Right hindlimb (tissue), 1 donor: ENCODE data around the gene RAPH1.
A peak's percentile ranks its signal among the peaks of the same experiment; 100 is the strongest.
"Not testable (repeated sequence)": the region's sequence is repeated elsewhere in the genome, so short reads cannot be mapped to it uniquely, and the experiment has no call there.

Experiments used
- DNase-seq: peaks from one replicate; pipeline ENCODE4 v3.0.0-alpha.2; 2018

The RAPH1 gene

DNA sequence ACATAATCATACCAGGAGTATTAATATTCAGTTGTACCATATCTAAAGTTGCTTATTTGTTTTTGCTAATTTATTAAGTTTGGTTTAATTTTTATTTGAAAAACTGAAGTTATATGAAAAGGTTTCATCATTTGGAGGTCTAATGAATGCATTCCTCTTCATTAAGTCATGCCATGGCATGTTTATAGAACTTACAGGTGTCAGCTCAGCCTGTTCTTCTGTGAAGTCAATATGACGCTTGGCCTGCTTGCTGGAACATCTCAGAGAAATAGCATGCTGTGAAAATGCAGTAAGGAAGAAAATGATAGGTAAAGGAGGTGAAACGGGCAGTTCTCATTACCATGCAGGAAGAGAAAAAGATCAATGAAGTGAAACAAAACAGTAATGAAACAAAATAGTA is 58.2 kb downstream of the RAPH1 start:
- DNase-seq: no peak

DNA sequence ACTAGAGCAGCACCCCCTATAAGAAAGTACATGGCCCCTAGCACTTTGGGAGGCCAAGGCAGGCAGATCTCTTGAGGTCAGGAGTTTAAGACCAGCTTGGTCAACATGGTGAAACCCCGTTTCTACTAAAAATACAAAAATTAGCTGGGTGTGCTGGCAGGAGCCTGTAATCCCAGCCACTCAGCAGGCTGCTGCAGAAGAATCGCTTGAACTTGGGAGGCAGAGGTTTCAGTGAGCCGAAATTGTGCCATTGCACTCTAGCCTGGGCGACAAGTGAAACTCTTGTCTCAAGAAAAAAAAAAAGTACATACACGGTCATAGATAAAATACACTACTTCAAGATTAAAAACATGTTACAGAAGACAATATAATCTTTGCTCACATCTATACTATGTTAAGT is 63.8 kb downstream of the RAPH1 start:
- no peak for DNase-seq

DNA sequence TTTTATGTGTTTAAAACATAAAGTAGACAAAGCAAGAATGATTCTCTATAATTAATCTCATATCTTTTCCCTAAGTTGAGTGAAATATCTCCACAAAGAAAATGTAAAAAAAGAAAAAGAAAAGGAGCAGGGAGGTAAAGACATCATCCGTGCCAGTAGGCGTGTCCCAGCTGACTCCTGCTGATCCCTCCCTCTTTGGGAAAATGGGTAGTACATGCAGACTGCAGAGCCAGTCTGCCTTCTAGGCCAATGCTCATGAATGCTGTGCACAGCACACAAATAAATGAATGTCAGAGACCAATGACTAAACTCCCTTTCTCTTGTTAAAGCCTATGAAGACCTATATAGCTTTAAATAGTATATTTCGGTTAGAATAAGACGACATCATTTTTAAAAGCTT is 64.7 kb downstream of the RAPH1 start:
- DNase-seq: no peak

DNA sequence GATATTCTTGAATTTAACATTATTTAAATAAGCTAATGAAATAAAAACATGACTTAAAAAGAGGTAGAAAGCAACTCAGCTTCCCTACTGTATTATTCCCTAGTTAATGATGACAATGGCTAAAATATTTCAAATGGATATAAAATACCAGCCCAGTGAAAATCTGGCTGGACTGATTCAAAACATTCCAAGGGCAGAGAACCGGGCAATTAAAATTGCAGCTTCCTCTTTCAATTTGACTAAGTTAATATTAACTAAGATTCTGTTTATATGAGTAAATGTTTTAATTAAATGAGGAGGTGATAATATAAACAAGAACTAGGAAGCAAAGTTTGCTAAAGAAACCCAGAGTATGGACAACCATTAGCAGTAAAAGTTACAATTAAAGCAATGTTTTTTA is 65.6 kb downstream of the RAPH1 start:
- no peak for DNase-seq

DNA sequence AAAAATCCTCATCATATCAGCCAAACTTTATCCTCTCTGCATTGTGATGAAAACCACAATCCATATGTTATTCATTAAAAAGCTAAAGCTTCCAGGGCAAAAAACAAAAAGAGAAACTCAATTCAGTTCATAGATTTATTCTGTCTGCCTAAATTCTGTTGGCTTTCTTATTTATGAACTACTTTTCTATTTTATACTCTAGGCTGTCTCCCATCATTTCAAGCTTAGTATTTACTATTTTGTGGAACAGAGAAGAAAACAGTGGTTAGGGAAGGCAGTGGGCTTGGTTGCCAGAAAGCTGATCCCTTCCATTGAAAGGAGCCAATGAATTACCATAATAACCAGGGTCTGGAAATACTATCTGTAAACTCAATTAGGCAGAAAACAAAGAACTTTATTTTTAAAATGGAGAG is 71.8 kb downstream of the RAPH1 start:
- DNase-seq: peak; percentile 61

DNA sequence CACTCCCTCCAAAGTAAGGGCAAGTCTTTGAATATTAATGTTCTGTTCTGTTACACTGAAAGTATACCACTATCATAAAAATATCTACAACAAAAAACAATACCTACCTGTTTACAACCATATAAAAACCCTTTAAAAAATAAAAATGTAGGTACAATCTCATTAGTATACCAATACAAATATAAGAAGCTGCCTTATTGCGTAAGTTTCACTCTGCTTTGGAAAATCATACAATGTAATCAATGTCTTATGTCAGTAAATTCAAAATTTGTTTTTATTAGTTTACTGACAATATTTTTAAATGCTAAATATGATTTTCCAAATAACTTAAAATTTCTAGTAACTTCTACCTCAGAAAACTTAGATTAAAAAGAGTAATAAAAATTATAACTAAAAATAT is 72.8 kb downstream of the RAPH1 start:
- DNase-seq: no peak

DNA sequence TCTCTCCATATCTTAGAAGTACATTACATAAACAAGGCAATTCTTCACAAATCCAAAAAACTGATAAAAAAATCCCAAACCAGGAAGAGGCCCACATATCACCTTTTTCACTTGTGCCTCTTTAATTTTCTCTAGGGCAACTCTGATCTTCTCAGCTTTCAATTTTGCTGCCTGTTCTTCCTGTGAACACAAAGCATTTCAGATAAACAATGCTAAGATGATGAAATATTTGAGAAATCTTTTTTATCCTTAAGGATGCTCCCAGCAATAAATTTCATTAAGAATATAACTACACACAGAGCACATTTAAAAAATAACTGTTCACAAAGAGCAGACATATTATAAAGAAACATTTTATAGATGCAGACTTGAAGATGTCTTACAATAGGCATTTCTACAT is 73.4 kb downstream of the RAPH1 start:
- DNase-seq: no peak

DNA sequence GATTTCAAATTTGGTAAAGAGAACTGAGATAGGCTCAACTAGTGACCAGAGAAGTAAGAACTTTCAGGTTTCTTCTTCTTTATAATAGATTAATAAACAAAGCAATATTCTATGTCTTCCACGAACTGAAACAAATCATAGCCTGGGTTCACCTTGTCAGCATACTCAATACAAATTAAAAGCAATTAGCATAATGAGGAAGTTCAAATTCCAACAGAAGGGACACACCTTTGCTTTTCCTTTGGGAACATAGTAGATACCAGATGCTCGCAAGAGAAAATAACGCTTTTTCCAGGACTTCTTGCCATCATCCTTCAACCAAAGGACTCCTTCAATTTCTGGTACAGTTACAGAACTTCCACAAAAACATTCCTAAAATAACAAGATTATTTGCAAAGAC is 79.9 kb downstream of the RAPH1 start:
- no peak for DNase-seq

DNA sequence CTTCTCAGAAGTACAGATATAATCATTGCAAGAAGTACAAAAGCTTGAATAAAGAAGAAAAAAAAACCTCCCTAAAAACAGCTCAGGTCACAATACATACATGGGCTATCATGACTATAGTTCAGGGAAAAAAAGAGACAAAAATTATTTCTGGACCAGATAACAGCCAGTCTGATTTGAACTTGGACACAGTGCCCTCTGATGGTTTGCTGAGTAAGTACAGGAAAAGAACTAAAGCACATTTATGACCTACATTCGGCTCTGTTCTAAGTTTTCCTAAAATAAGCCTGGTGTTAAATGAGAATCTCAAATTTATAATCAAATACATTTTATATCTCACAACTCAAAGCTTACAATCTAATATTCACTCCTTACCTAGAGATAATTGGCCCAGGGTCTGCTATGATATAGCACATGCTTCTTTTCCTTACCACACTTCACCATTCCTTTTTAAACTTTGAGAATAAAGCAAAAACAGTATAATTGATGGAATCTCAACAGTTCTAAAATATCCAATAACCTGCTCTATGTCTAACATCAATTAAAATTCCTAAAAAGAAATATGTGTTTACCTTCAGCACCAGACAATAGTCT is 81.1 kb downstream of the RAPH1 start:
- DNase-seq: no peak

DNA sequence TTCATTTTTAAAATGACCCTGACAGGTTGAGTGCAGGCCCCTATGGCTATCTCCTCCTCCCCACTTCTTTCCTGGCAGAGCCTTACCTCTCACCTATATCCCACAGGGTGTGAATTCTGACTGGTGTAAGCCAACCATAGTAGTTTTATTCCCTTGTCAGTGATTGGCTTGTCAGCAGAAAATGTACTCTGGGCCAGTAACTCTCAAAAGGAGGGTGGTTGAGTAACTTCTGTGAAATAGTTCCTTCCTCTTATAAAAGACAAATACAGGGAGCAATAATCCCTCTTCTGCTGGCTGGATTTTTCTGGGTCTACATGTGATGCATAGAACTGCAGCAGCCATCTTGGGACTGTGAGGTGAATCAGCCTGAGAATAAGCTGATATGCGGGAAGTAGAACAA is 83.4 kb downstream of the RAPH1 start:
- no peak for DNase-seq

DNA sequence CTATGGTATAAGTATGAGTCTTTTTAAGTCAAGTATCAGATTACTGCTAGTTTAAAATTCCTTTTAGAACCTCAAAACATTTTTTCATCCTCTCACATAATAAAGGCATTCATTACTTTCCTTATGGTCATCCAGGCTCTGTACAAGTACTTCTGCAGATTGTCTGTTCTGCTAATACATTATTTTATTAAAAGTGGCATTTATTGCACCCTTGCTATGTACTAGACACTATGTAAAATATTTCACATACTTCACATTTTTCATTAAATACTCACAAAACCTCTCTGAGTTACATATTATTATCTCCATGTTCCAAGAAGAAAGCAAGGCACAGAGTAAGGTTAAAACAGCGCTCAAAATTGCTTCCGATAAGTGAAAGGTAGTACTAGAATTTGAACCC is 84.1 kb downstream of the RAPH1 start:
- DNase-seq: no peak

DNA sequence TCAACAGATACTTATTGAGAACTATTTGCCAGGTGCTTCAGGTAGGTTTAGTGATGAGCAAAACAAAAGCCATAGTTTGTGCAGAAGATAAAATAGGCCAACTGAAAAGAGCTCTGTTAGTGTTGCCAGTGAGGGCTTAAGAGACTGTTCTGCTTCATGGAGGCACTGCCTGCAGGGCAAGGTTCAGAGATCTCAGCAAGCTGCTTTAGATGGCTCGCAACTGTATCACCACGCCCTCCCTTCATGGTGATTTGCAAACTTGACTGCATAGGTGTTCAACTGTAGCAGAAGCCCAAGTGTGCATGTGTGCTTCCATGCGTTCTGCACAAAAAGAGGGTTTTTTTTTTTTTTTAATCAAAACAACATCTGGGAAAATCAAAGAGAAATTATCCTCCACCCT is 84.5 kb downstream of the RAPH1 start:
- no peak for DNase-seq

DNA sequence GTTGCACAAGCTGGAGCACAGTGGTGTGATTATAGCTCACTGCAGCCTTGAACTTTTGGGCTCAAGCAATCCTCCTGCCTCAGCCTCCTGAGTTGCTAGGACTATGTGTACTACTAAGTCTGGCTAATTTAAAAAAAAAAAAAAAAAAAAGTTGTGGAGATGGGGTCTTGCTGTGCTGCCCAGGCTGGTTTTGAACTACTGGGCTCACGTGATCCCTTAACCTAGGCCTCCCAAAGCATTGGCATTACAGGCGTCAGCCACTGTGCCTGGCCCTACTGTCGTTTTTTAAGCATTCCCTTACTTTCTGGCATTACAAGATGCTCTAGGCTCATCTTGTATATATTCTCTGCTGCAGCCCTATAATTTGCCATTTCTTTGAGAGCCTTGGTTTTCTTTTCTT is 88.3 kb downstream of the RAPH1 start:
- no peak for DNase-seq

DNA sequence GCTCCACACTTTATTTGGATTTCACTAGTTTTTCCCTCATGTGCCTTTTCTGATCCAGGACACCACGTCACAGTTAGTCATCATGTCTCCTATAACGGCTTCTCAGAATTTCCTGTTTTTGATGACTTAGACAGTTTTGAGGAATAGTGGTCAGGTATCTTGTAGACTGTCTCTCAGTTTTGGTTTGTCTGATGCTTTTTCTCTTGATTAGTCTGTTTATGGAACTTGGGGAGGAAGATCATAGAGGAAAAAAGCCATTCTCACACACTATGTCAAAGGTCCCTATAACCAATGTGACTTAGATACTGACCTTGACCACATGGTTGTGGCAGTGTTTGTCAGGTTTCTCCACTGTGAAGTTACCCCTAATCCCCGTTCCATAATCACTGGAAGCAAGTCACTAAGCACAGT is 89.0 kb downstream of the RAPH1 start:
- DNase-seq: no peak

DNA sequence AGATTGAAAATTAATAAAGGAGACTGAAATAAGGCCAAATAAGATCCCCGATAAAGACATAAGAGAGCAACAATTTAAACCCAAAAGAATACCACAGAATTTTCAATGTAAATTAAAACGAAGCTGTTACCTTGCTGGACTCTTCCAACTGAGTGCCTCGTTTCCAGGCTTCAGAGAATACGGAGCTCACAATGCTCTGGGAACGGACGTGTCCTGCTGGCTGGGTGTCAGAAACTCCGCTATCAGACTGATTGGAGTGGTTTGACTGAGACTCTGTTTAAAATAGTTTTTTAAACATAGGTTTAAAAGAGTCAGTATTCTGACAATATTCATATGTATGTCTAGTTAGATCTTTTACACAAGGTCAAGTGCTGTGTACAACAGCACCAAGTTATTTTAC is 90.4 kb downstream of the RAPH1 start:
- no peak for DNase-seq

DNA sequence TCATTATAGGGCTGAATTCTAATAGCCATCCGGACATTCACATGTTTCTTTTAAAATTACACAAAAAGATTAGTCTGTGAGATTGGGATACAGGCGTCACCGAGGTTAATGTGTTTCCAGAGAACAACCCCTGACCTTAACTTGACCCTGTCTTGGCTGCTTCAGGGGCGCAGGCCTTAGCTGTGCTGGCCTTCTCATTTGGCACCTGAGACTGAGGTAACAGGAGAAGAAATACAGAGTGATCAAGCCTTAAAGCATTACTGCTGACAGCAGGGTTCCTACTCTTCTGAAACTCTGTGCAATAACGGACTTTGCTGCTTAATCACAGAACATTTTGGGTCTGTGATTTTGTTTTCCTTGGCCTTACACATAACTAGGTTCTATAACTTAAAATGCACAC is 92.6 kb downstream of the RAPH1 start:
- DNase-seq: no peak

DNA sequence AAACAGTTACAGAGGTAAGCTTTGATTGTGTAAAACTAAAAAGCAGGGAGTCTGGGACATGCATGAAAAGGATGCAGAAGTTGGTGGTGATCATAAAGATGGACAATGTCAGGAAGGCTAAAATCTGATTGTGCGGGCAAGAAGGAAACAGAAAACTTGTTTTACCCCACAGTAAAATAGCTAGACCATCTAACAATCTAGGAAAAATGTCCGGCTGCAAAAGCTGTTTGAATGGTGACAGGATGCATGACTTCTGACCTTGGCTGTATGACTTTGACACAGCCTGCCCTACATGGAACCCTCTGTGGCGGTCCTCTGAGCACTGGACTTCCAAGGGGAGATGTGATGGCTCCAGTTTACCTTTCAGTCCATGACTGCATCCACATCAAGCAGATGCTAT is 93.6 kb downstream of the RAPH1 start:
- no peak for DNase-seq

DNA sequence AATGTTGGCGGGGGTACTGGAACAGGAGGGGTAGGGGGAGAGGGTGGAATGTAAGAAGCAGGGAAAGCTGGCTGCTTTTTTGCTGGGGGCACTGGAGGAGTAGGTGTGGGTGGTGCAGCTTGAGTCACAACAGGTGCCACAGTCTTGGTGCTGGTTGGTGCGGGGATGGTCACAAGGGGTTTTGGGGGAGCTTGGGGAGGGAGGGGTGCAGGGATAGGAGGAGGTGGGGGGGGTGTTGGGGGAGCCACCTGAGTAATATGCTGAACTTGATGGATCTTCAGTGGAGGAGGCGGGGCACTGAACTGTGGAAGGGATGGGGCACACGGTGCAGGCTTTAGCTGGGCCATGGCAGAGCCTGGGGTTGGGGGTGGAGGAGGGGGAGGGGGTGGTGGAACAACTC is 94.4 kb downstream of the RAPH1 start:
- no peak for DNase-seq

DNA sequence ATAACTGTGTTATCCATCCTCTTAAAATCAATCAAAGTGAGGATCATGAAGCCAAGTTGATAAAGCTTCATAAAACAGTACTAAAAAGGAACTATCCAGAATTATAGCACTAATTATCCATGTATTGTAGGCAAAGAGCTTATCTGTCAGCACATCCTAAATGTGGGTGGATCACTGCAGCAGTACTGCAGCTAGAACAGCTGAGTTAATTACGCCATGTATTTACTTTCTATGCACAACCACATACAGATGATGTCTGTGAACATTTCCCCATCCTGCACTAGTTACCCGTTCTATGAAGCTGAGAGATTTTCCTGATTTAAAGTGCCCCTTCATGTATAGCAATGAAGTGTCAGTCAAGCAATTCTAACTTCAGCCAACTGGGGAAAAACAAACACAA is 96.6 kb downstream of the RAPH1 start:
- DNase-seq: no peak

DNA sequence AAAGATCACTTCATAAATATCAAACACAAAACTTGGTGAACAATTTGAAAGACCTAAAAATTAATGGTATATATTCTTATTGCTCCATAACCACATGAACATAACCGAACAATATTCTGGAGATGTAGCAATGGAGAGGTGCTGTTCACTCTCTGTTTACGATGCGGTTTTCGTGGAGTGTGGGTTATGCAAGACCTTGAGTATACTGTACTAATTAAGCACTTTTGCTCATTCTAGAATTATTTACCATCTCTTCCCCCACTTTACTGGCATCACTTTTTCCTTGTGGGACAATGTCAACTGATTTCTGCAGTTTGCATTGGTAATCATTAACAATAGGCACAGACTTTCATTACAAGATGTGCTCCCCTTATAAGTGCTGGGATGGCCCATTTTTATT is 97.6 kb downstream of the RAPH1 start:
- no peak for DNase-seq

DNA sequence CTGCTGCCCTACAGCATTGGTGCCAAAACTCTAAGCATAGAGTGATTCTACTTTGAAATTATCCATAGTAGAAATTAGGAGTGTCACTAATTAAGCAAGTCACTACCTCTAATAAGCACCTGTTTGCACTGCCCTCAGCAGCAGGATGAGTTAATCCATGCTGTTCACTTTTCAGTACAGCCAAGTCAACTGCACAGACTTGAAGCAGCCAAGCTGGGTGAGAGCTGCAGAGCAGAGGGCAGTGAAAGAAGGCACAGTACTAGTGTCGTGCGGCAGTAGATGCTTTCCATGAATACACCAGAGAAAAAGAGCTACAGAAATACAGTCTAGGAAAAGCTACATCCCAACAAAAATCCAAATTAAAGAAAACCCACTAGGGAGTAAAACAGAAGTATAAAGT is 98.6 kb downstream of the RAPH1 start:
- DNase-seq: no peak

DNA sequence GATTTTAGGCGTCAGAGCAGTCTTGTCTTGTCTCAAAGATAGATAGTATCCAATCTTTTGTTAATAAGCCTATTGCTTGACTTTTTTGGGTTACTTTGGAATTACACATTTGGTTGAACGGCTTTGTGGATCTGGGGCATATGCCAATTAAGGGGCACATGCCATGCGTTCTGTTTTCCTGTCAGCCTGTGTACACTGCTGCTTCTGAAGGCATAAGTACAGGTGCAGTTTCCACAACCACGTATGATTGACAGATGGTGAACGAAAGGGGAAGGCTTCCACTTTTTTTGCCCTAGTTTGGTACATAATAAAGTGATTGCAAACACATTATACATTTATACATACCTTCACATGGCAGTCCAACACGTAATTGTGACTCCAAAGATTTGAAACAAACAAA is 102.3 kb downstream of the RAPH1 start:
- DNase-seq: no peak

DNA sequence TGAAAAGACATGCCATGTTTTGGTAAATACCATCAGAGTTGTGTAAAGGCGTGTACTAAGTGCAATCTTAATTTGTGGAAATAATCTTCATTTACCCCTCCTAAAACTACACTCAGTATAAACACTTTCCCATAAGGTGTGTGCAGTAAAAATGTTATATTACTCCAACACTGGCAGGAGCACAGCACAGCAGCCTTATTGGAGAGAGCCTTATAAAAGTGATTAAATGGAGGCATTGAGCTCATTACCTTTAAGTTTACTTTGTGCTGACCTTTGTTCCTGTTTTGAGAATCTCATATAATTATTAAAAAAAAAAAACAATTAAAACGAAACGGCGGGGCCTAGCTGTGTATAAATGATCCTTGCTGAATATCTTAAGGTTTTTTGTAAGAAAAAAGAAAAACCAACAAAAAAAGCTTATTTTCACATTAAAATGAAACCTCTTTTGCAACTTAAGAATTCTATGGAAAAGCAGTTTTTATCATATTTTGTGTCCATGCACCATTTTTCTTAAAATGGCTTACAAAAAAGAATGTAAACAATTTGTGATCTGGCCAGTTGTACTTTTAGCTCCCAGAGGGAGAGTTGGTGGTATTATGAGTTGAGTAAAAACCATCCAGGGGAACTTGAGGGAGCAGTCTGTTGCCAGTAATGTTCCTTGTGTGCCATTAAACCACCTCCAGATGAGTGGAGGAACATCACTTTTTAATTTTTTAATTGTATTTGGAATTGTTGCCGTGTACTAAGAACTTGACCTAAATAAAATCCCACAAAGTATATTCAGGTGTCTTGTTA is 103.5 kb downstream of the RAPH1 start:
- DNase-seq: no peak

DNA sequence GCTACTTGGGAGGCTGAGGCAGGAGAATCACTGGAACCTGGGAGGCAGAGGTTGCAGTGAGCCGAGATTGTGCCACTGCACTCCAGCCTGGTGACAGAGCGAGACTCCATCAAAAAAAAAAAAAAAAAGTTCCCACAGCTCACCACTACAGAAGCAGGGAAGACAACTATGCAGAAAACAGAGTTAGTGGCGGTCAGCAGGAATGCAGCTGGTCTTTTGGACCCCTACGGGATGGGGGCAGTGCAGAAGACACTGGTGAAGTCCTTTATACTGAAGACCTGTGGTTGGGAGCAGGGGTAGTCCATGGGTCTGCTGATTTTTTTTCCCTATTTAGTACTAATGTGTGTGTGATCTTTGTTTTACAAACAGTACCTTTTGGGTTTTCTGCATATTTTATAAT is 105.5 kb downstream of the RAPH1 start:
- not testable (repeated sequence) for DNase-seq

DNA sequence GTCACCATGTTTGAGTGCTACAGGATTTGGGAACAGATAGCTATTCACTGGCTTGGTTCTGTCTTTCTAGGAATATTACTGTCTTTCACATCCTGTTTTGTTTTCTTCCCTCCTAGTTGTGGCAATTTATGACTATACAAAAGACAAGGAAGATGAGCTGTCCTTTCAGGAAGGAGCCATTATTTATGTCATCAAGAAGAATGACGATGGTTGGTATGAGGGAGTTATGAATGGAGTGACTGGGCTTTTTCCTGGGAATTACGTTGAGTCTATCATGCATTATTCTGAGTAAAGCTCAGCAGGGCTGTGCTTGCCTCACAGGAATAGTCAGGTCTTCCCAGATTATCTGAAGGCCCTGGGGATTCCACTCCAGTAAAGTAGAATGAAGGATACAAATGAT is 108.0 kb downstream of the RAPH1 start:
- DNase-seq: no peak
